Activated CD4-positive, alpha-beta T cell treated with anti-CD3 and anti-CD28 coated beads, Interleukin-2, amount 50 U/mL, for 24 hours (primary cell): ENCODE results near the gene MED7.

Source experiments
- DNase-seq, 2 donors: peaks; one replicate each; pipeline ENCODE4 v3.0.0-alpha.2; 2020; ENCODE audit warnings: low read depth in 1 of 2, low spot score in 1 of 2

The MED7 gene

DNA sequence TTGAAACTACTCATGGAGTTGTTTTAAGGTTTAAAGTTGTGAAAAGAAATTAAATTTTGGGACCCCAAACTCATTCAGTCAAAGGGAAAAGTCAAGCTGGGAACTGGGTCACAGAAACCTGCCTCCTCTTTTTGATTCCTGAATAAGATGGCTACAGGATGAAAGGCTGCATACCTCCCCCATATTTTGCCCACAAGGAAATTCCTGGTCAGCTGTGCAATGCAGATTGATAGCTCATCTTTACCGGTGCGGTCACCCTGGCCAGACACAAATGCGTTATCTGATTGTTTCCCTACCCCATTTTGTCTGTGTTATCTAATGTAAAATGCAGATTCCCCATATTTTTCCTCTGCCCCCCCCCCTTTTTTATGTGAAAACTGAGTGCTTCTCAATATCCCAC, 35.2 kb downstream of the MED7 start:
- no peak for DNase-seq

GRCh38 chr5:157106630-157107461, 35.8 kb downstream of the MED7 start:
- DNase-seq = no peak

- no peak for DNase-seq
Observed at GRCh38 chr5:157100140-157100679, 42.5 kb downstream of the MED7 start.

- DNase-seq = no peak
Observed at GRCh38 chr5:157088342-157088990, 54.2 kb downstream of the MED7 start.
